Lower leg skin (tissue), 3 donors: Measurements from ENCODE around the gene FBRSL1.

Source experiments
- POLR2A ChIP-seq, 2 donors: fragments of 450-650 bp; IDR thresholded peaks; one replicate each; pipeline ENCODE4 v1.6.1; 2016 to 2017; ENCODE audit warnings: antibody characterized with exemption in 2 of 2, mild to moderate bottlenecking in 1 of 2, moderate library complexity in 1 of 2
- TF ChIP-seq, protein P1 (sequence below), 3 donors: fragments of 450-650 bp; IDR thresholded peaks; one replicate each; pipeline ENCODE4 v1.5.1; 2016; ENCODE audit warnings: antibody characterized with exemption in 3 of 3, mild to moderate bottlenecking in 3 of 3, moderate library complexity in 2 of 3

- TF ChIP-seq, protein P1, sequence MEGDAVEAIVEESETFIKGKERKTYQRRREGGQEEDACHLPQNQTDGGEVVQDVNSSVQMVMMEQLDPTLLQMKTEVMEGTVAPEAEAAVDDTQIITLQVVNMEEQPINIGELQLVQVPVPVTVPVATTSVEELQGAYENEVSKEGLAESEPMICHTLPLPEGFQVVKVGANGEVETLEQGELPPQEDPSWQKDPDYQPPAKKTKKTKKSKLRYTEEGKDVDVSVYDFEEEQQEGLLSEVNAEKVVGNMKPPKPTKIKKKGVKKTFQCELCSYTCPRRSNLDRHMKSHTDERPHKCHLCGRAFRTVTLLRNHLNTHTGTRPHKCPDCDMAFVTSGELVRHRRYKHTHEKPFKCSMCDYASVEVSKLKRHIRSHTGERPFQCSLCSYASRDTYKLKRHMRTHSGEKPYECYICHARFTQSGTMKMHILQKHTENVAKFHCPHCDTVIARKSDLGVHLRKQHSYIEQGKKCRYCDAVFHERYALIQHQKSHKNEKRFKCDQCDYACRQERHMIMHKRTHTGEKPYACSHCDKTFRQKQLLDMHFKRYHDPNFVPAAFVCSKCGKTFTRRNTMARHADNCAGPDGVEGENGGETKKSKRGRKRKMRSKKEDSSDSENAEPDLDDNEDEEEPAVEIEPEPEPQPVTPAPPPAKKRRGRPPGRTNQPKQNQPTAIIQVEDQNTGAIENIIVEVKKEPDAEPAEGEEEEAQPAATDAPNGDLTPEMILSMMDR (IDR thresholded peaks at IDR 0.05) = no peak
- TF ChIP-seq POLR2A (IDR thresholded peaks at IDR 0.05) = no peak
Measured at GRCh38 chr12:132537049-132537448, 47.1 kb downstream of the FBRSL1 start.
